Lung (tissue), 12 donors: ENCODE measurements around the gene PAX2. TPM values are rescaled to one million over a fixed set of nuclear protein-coding genes. Genes with fewer than 3 reads are reported as not detected.

Experiments used
- ATAC-seq: fragments of 200-7000 bp; cut with Tn5 transposase; one replicate; pipeline ENCODE4 v1.9.1; 2020; ENCODE audit warnings: moderate number of reproducible peaks; ENCODE audit not compliant: insufficient read depth, low FRiP score
- DNase-seq, 3 donors: peaks; one replicate each; pipeline ENCODE4 v3.0.0-alpha.2; 2013 to 2017
- H3K27ac ChIP-seq, 2 donors: one replicate each; pipeline ENCODE4 v1.5.1; 2013; ENCODE audit warnings: mild to moderate bottlenecking in 2 of 2, moderate library complexity in 2 of 2, control low read depth in 1 of 2, inconsistent platforms in 1 of 2, low read depth in 1 of 2, low read length in 1 of 2
- H3K27me3 ChIP-seq, 3 donors: one replicate each; pipeline ENCODE4 v1.5.1; 2013; ENCODE audit warnings: low read length in 2 of 3; ENCODE audit not compliant: control insufficient read depth in 3 of 3, insufficient read depth in 3 of 3
- H3K36me3 ChIP-seq, 4 donors: one replicate each; pipeline ENCODE4 v1.5.1; 2013; ENCODE audit warnings: low read length in 4 of 4, mild to moderate bottlenecking in 1 of 4, moderate library complexity in 1 of 4; ENCODE audit not compliant: control insufficient read depth in 4 of 4, insufficient read depth in 4 of 4
- H3K4me1 ChIP-seq, 5 donors: one replicate each; pipeline ENCODE4 v1.5.1; 2013; ENCODE audit warnings: low read length in 5 of 5, mild to moderate bottlenecking in 2 of 5, moderate library complexity in 1 of 5; ENCODE audit not compliant: control insufficient read depth in 5 of 5, insufficient read depth in 5 of 5
- H3K4me3 ChIP-seq: one replicate; pipeline ENCODE4 v1.5.1; 2013; ENCODE audit warnings: mild to moderate bottlenecking, control low read depth, moderate library complexity
- H3K9ac ChIP-seq, 2 donors: one replicate each; pipeline ENCODE4 v1.5.1; 2013; ENCODE audit warnings: low read length in 2 of 2, control low read depth in 1 of 2; ENCODE audit not compliant: insufficient read depth in 1 of 2
- H3K9me3 ChIP-seq, 4 donors: one replicate each; pipeline ENCODE4 v1.5.1; 2013; ENCODE audit warnings: low read length in 3 of 4, mild to moderate bottlenecking in 1 of 4, moderate library complexity in 1 of 4; ENCODE audit not compliant: control insufficient read depth in 4 of 4, insufficient read depth in 3 of 4
- WGBS, 2 donors: extraction: QIAGEN DNeasy Blood & Tissue Kit; methylation state at CpG; one replicate each; pipeline ENCODE4 v1.1.7; 2013; 5-methylcytosine and 5-hydroxymethylcytosine counted together
- polyA plus RNA-seq, 2 donors: library from polyadenylated mRNA; stranded (reverse); fragments of 200-250 nt; gene quantifications; one replicate each; pipeline ENCODE4 v1.2.1, GENCODE V29; 2013
- total RNA-seq, 2 donors: library from RNA; depleted of rRNA in 1 of 2; stranded (reverse); fragments of >200 nt in 1 of 2; gene quantifications; one replicate each; pipeline ENCODE4 v1.2.1, GENCODE V29; 2014 to 2021
- TF ChIP-seq, protein P1 (sequence below): IDR thresholded peaks from 2 replicates; pipeline ENCODE4 v1.5.1; 2012; ENCODE audit warnings: mild to moderate bottlenecking; ENCODE audit errors: control extremely low read depth, extremely low read depth
- donor health status: control.
- donor health status: control.
- donor health status: Bipolar disorder and iron deficiency.
- donor health status: healthy.
- donor health status: DM: yes; HTN: yes; CAD: no.

PAX2 gene
- total and polyA plus RNA-seq, 4 donors, result not detected

DNA sequence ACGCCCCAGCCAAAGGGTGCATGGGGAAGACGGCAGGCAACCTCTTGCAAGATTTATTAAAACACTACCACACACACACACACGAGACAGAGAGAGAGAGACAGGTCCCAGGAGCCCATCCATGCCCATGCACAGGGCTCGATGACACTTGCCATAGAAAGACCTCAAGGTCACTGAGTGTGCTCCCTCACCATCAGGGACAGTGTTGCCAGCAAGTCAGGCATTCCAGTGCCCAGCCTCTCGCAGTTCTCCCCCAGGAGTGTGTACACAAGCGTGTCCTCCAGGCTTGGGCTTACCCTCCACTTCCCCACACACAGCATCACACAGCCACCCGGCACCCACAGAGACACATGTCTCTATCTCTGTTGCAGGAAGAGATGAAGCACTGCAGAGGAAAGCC, 120.6 kb downstream of the PAX2 start:
- H3K27me3 ChIP-seq, result peaks cover 0 to 35% (median 4%) of the 10 kb centered on the region in 3 donors

DNA sequence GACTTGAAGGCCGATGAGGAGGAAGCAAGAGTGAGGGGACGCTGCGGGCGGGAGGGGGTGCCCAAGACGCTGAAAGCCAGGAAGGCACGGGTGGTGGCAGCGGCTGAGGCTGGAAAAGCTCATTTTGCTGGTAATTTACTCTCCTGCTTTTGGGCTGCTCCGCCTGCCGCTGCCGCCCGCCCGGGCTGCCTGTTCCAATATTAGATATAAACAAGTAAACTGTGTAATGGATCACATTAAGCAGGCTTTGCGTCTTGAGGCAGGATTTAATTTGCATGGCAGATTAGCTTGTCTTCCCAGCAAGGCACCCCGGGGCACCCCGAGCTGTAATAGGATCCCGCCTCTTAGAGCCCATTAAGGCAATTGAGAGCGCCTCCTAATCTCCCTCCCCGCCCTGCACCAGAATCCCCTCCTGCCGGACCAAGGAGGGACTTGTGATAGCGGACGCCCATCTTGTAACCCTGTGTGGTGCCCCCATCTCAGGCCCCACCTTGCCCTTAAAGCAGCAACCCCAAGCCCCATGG, 121.3 kb downstream of the PAX2 start:
- ATAC-seq, result no peak
- Histone ChIP-seq H3K9me3 (peaks cover 0 to 2% (median 0%) of the 10 kb centered on the region in 4 donors), H3K27ac (no peak overlapping the region), H3K27me3 (peaks cover 0 to 35% (median 4%) of the 10 kb centered on the region in 3 donors), H3K9ac (no peak overlapping the region), H3K4me3 (no peak overlapping the region), H3K36me3 (no peaks in the 10 kb centered on the region), H3K4me1 (peaks cover 0 to 21% (median 0%) of the 10 kb centered on the region in 5 donors)
- DNase-seq, result no peak
- TF ChIP-seq, protein P1, sequence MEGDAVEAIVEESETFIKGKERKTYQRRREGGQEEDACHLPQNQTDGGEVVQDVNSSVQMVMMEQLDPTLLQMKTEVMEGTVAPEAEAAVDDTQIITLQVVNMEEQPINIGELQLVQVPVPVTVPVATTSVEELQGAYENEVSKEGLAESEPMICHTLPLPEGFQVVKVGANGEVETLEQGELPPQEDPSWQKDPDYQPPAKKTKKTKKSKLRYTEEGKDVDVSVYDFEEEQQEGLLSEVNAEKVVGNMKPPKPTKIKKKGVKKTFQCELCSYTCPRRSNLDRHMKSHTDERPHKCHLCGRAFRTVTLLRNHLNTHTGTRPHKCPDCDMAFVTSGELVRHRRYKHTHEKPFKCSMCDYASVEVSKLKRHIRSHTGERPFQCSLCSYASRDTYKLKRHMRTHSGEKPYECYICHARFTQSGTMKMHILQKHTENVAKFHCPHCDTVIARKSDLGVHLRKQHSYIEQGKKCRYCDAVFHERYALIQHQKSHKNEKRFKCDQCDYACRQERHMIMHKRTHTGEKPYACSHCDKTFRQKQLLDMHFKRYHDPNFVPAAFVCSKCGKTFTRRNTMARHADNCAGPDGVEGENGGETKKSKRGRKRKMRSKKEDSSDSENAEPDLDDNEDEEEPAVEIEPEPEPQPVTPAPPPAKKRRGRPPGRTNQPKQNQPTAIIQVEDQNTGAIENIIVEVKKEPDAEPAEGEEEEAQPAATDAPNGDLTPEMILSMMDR, result no peak
- 14 to 18% methylated on average over 20 to 21 of the region's 21 CpGs for WGBS, 2 donors

More for the DNA sequence above, 120.6 kb downstream of the PAX2 start:
- WGBS, 2 donors, result 63 to 65% methylated on average over 7 of the region's 7 CpGs
- H3K27ac ChIP-seq, result no peak overlapping the region
- peaks cover 0 to 21% (median 0%) of the 10 kb centered on the region in 5 donors for H3K4me1 ChIP-seq
- peaks cover 0 to 2% (median 0%) of the 10 kb centered on the region in 4 donors for H3K9me3 ChIP-seq
- ATAC-seq (no peak), DNase-seq (no peak)
- TF ChIP-seq, protein P1, result no peak
- no peak overlapping the region for H3K4me3 ChIP-seq
- H3K36me3 ChIP-seq, result no peaks in the 10 kb centered on the region
- no peak overlapping the region for H3K9ac ChIP-seq

DNA sequence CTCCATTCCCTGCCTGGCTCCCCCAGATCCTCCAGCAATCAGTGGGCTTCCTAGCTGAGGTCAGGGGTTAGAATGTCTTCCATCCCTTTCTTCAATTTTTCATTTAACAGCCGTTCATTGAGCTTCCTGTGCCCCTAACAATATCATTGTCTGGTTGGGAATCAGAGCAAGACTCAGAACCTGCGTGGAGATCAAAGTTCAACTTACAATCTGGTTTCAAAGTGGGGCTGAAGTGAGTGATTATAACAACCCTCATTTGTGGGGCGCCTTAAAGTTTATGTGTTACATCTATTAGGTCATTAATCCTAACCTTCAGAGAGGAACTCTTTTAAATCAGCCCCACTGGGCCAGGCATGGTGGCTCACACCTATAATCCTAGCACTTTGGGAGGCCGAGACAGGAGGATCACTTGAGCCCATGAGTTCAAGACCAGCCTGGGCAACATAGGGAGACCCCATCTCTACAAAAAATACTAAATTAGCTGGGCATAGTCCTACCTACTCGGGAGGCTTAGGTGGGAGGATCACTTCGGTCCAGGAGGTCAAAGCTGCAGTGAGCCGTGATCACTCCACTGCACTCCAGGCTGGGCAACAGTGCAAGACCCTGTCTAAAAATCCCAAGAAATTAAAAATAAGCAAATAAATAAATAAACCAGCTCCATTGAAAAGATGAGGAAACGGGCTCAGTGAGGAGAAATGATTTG, 122.0 kb downstream of the PAX2 start:
- ATAC-seq (no peak), DNase-seq (no peak)
- Histone ChIP-seq H3K27ac (no peak overlapping the region), H3K9me3 (peaks cover 0 to 2% (median 0%) of the 10 kb centered on the region in 4 donors), H3K4me1 (peaks cover 0 to 21% (median 0%) of the 10 kb centered on the region in 5 donors), H3K36me3 (no peaks in the 10 kb centered on the region), H3K4me3 (no peak overlapping the region), H3K27me3 (peaks cover 0 to 30% (median 4%) of the 10 kb centered on the region in 3 donors), H3K9ac (no peak overlapping the region)
- 79 to 85% methylated on average over 8 of the region's 8 CpGs for whole genome bisulfite sequencing, 2 donors
- TF ChIP-seq, protein P1, result no peak
